ENCODE data around the gene CMIP. TPM values are rescaled to one million over a fixed set of nuclear protein-coding genes. Genes with fewer than 3 reads are reported as not detected.

Gene CMIP
- total RNA-seq, 4 donors from 2014 or later = 15.5 to 65.9 (median 20.2) TPM

DNA sequence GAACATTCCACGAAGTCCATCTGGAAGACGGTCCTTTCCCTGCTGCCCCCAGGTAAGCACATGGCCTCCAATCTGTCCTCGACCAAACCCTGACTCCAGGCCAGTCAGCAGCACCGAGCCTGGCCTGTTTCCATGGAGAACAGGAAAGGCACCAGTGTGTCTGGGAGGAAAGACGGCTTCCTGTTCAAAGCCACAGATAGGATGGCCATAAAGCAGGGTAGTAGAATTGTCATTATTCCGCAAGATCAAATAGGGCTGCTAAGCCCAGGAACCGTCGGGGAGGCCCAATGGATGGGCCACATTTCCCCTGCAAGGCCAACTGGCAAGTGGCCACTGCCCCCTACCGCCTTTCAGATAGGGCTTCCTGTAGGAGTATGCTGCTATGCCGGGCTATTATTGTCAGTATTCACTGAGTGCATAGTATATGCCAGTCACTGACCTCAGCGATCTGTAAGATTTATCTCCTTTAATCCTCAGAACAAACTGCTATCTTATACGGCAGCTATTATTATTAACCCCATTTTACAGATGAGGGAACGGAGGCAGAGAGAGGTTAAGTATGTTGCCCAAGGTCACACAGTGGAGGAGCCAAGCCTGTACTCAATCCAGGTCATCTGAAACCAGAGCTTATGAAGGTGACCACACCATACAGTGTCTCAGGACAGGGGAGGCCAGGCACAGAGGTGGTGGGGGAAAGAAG, 311.5 kb downstream of the CMIP start:
- Histone ChIP-seq H3K9me3 (no peaks in the 10 kb centered on the region), H3K4me3 (replicated peaks in 1 of 3) (no peak overlapping the region), H3K27ac (peak overlapping the region in 1 of 3 donors; percentile 25), H3K4me1 (peaks cover 0 to 4% of the 10 kb centered on the region in 2 donors), H3K36me3 (no peaks in the 10 kb centered on the region), H3K27me3 (no peaks in the 10 kb centered on the region)
- TF ChIP-seq, protein P1, sequence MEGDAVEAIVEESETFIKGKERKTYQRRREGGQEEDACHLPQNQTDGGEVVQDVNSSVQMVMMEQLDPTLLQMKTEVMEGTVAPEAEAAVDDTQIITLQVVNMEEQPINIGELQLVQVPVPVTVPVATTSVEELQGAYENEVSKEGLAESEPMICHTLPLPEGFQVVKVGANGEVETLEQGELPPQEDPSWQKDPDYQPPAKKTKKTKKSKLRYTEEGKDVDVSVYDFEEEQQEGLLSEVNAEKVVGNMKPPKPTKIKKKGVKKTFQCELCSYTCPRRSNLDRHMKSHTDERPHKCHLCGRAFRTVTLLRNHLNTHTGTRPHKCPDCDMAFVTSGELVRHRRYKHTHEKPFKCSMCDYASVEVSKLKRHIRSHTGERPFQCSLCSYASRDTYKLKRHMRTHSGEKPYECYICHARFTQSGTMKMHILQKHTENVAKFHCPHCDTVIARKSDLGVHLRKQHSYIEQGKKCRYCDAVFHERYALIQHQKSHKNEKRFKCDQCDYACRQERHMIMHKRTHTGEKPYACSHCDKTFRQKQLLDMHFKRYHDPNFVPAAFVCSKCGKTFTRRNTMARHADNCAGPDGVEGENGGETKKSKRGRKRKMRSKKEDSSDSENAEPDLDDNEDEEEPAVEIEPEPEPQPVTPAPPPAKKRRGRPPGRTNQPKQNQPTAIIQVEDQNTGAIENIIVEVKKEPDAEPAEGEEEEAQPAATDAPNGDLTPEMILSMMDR (IDR thresholded peaks at IDR 0.05) = no peak
- no peak for TF ChIP-seq POLR2A (IDR thresholded peaks at IDR 0.05)
- 61 to 76% methylated on average over 13 of the region's 13 CpGs for WGBS, 2 donors
- intact Hi-C loops (cut with DNase I) = no loop called here
- DNase-seq = peak; percentile 13 to 27

DNA sequence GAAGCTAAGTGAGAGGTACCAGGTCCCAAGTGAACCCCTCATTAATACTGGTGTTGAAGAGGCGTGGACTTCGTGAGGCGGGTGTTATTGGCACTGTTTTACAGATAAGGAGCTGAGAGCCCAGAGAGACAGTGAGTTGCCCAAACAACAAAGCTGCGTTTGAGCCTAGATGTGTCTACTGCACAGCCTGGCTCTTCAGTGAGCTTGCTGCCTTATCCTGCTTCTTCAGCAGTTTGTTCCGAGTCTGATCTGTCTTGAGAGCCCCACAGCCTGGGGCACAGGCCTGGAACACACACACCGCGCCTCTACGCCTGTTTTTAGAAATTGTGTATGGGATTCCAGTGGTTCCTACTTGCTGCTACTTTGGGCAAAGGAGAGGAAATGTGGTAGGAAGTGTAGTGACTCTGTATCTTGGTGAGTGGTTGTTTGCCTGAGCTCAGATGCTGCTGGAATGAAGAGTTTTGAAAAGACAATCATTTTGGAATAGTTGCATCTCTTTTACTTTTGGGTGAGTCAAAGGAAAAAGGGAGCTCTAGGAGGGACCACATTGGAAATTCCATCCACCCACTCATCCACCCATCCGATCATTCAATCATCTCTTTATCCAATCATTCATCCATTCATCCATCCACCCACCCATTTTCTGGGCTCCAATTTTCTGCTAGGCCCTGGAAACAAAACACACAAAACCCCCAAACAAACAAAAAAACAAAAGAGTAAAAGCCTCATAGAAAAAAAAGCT, 312.2 kb downstream of the CMIP start:
- H3K27ac ChIP-seq = peak overlapping the region in 1 of 3 donors; percentile 25
- no peaks in the 10 kb centered on the region for H3K36me3 ChIP-seq
- WGBS, 2 donors = 67 to 73% methylated on average over 9 of the region's 9 CpGs
- no peak for DNase-seq
- intact Hi-C loops (cut with DNase I) = no loop called here
- TF ChIP-seq, protein P1 (IDR thresholded peaks at IDR 0.05) = no peak
- TF ChIP-seq POLR2A (IDR thresholded peaks at IDR 0.05) = no peak
- peaks cover 0 to 4% of the 10 kb centered on the region in 2 donors for H3K4me1 ChIP-seq
- H3K4me3 ChIP-seq (replicated peaks in 1 of 3) = no peak overlapping the region
- no peaks in the 10 kb centered on the region for H3K27me3 ChIP-seq
- H3K9me3 ChIP-seq = no peaks in the 10 kb centered on the region

DNA sequence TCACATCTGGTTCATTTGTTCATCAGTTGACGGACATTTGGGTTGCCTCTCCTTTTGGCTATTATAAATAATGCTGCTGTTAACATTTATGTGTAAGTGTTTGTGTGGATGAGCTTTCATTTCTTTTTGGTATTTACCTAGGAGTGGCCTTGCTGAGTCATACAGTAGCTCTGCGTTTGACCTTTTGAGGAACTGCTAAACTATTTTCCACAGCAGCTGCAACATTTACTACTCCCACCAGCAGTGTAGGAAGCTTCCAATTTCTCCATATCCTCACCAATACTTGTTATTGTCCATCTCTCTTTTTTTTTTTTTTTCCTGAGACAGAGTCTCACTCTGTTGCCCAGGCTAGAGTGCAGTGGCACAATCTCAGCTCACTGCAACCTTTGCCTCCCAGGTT, 313.8 kb downstream of the CMIP start:
- H3K27ac ChIP-seq = no peak overlapping the region
- H3K4me1 ChIP-seq = no peaks in the 10 kb centered on the region
- intact Hi-C loops (cut with DNase I) = no loop called here
- H3K36me3 ChIP-seq = no peaks in the 10 kb centered on the region
- TF ChIP-seq POLR2A (IDR thresholded peaks at IDR 0.05) = no peak
- TF ChIP-seq, protein P1 (IDR thresholded peaks at IDR 0.05) = no peak
- no peaks in the 10 kb centered on the region for H3K27me3 ChIP-seq
- no peak overlapping the region for H3K4me3 ChIP-seq (replicated peaks in 1 of 3)
- WGBS, 2 donors = 38 to 43% methylated on average over 2 of the region's 2 CpGs
- no peaks in the 10 kb centered on the region for H3K9me3 ChIP-seq
- no peak for DNase-seq

Small RNA genes lying within 50 kb of the gene (microRNA-seq; reads per million reads assigned to microRNA genes)
- not detected for gene MIR6504
- gene MIR7854 = 1.8 reads per million

Small RNA genes lying within 50 kb of the gene (small RNA-seq; reads per million reads assigned to genes)
- gene MIR6504 = not detected
- not detected for gene MIR7854

Other genes with a start within 250 kb of the CMIP start
- gene BCO1, start 206.1 kb upstream of the CMIP start, total RNA-seq = under 1 TPM in 1 of 4 donors, not detected in 3; 0.22 TPM
- gene GAN, start 129.8 kb upstream of the CMIP start, total RNA-seq = 10 to 100 TPM in 1 of 4 donors, 1 to 10 TPM in 3; 8.7 to 12.8 (median 9.5) TPM

Measured in thyroid gland (tissue), 4 donors.